GM19397 (cell line): ENCODE measurements around the gene ATP6V0D1.
"Not testable (repeated sequence)": the region's sequence is repeated elsewhere in the genome, so short reads cannot be mapped to it uniquely, and the experiment has no call there.

Source experiments
- ATAC-seq: cut with Tn5 transposase; IDR thresholded peaks from one replicate; pipeline ENCODE4 v1.9.1; 2021; ENCODE audit warnings: mild to moderate bottlenecking, moderate library complexity; ENCODE audit not compliant: unreplicated experiment

The ATP6V0D1 gene

DNA sequence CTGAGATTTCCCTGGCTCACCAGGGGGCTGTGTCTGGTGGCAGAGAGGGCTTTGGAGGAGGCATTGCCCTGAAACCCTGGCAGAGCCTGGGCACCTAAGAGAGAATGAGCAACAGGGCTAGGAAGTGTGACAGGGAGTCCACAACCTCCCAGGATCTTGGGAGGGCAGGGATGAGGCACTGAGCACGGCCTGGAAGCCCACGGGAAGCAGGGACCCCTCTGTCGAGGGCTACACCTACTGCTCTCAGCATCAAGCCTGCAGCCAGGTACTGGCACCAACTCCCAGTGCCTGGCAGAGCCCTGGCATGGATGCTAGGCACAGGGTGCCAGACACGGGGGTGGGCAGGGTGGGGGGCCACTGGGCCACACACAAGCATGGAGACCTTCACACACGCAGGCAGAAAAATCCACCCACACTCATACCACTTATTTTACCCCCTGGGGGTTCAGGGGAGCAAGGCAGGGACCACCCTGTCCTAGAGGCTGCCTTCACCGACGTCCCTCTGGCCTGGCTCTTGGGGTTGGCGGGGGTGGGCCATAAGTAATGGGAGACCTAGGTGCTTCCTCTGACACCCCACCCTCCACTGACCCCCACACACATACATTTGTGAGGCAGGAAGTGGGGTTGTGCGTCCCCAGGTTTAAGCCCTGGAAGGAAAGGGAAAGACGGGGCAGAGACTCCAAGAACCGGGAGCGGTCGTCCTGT lies 51.0 kb downstream of the ATP6V0D1 start:
- ATAC-seq = no peak

DNA sequence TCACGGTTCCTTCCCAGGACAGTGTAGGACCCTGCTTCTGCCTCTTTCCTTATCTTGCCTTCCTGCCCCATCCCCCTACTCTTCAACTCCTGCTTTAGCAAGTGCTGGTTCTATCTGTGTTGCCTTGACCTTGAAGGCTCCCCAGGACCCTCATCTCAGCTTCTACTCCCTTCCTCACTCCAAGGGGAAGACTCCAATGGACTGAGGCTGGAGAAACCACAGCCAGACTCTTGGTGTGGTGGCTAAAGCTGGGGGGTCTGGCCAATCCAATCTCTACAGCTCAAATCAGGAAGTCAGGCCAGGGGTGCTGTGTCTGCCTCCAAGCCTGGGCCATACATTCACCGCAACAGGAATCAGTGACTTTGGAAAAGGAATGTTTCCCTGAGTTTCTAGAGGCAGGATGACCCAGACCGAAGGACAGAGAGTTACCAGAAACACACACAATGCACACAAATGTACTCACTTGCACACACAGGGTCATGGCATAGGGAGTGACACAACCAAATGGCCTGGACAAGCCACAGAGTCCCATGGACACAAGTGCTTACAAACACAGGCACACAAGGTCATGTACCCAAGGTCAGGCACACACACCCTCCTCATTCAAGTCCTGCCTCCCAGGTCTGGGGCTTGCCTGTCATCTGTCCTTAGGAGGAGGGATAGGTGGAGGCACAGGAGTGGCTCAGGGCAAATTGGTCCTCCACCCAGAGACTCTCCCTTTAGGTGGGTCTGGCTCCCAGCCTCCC lies 51.7 kb downstream of the ATP6V0D1 start:
- ATAC-seq = no peak

- ATAC-seq = no peak
Observed at GRCh38 chr16:67428146-67428731, 52.7 kb downstream of the ATP6V0D1 start.

GRCh38 chr16:67426950-67427349 lies 54.0 kb downstream of the ATP6V0D1 start:
- no peak for ATAC-seq

DNA sequence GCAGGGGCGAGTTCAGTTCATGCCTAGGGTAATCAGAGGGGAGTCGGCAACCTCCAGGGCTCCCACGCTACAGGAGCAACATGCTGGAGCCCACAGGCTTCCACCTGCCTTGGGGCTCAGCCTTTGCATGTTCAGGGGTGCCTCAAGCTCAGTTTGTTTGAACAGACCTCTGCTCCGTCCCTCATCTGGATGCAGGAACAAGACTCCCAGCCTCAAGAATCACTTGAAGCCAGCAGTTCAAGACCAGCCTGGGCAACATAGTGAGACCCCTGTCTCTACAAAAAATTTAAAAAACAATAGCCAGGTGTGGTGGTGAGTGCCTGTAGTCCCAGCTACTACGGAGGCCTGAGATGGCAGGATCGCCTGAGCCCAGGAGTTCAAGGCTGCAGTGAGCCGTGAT lies 54.9 kb downstream of the ATP6V0D1 start:
- ATAC-seq = no peak

DNA sequence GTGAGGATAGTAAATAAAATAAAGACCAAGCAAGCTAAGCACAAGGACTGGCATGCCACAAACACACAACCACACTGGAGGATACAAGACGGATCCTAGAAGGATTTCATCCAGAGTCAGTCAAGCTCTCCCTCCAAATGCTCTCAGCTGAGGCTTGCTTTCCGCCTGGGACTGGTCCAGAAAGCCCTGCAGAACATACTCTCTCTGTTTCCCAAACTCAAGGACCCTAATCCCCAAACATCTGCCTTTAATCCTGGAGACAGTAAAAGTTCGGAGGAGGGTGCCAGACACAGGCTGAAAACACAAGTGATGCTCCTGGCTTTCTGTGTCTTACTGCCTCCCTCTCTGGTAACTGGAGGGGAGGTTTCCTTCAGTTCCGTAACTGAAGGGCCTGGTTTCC lies 55.4 kb downstream of the ATP6V0D1 start:
- no peak for ATAC-seq

- no peak for ATAC-seq
Observed at GRCh38 chr16:67425061-67425460, 55.9 kb downstream of the ATP6V0D1 start.

- ATAC-seq = no peak
Observed at GRCh38 chr16:67424261-67424615, 56.7 kb downstream of the ATP6V0D1 start.

GRCh38 chr16:67423611-67424260 lies 57.2 kb downstream of the ATP6V0D1 start:
- no peak for ATAC-seq

- ATAC-seq = no peak
Observed at GRCh38 chr16:67423015-67423414, 57.9 kb downstream of the ATP6V0D1 start.

DNA sequence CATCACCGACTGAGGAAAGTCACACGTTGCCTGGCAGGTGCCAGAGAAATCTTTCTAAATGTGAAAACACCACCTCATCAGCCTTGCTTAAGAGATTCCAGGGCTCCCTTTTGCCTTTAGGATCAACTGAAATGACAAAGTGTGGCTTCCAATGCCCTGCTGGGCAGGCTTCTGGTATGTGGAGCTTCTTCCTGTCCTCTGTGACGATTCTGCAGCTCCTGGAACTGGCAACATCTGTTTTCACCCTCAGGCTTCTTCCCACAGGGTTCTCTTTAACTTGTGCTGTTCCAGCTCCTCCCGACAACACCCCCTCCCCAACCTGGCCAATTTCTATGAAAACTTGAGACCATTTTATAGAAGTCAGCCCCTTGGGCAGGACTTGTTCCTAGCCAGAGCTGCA lies 59.9 kb downstream of the ATP6V0D1 start:
- ATAC-seq = no peak

GRCh38 chr16:67419931-67420330 lies 61.0 kb downstream of the ATP6V0D1 start:
- no peak for ATAC-seq

- ATAC-seq = no peak
Observed at GRCh38 chr16:67419502-67419901, 61.5 kb downstream of the ATP6V0D1 start.

DNA sequence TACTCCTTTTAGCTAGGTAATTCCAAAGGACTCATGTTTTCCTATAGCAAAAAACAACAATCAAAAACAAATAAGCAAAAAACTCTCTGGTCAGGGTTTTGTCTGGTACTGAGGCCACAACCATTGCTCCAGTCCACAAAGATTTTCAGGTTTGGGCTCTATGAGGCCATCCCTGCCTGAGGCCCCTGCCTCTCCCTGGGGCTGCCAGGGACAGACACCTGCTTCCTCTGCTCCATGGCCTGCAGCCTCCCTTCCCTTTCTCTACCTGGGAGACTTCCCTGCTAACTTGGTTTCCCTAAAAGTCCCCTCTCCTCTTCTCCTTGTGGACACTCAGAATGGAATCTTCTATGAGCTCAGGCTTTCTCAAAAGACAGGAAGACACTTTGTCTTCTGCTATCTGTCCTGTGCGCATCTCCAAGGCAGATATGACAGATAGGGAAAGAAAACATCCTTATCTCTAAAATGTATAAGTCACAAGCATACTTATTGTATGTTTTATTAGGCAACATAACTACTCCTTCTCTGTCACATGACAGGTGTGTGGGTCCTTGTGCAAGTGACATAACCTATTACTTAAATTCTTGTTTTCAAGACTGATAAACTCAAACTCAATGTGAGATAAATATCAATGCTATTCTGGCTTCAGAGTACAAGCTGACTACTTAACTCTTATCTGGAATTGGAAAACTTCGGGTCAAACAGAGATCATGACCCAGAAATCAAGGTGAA lies 63.5 kb downstream of the ATP6V0D1 start:
- no peak for ATAC-seq

- ATAC-seq = peak; percentile 62
Observed at GRCh38 chr16:67415872-67416793, 64.8 kb downstream of the ATP6V0D1 start, which contains the start of gene ZDHHC1. Gene ZDHHC1, minus strand, starts transcription at chr16:67416477. Its CDS starts 8,702 bp downstream, at chr16:67407775.

DNA sequence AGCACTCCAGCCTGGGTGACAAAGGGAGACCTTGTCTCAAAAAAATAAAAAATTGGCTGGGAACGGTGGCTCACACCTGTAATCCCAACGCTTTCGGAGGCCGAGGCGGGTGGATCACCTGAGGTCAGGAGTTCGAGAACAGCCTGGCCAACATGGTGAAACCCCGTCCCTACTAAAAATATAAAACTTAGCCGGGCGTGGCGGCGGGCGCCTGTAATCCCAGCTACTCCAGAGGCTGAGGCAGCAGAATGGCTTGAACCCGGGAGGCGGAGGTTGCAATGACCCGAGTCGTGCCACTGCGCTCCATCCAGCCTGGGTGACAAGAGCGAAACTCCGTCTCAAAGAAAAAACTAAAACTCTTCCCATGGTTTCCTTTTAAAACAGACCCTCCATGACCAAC lies 65.5 kb downstream of the ATP6V0D1 start:
- not testable (repeated sequence) for ATAC-seq

- ATAC-seq = no peak
Observed at GRCh38 chr16:67413978-67414911, 66.7 kb downstream of the ATP6V0D1 start.

DNA sequence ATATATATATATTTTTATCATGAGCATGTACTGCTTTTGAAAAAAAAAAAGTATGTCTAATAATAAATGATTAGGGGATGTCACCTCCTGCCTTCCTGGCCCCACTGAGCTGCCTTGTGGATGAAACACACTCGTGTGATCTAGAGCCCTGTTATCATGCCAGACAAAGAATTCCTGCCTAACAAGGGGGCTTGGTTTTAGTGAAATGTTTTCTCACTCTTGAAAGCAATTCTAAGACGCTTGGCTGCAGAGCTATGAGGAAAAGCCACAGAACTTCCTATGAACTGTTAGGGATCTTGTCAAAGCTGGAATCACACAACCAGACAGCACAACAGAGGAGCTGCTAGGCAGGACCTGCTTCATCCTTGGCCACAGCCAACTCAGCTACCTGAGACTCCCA lies 68.7 kb downstream of the ATP6V0D1 start:
- no peak for ATAC-seq

DNA sequence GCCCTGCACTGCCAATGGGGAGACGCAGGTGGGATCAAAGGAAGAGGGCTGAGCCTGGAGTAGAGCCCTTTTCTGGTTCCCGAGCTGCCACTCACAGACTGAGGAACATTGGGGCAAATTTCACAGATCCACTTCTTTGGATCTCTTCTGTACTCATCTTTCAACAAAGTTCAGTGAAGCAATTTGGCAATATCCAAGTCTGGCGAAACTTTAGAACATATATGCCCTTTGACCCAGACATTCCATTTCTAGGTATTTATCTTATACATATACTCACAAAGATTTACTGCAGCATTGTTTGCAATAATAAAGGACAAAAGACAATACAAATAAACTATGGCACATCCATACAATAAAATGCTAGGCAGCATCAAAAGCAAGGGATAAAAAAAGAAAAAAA lies 69.6 kb downstream of the ATP6V0D1 start:
- ATAC-seq = no peak
